K562 (cell line): Measurements from ENCODE around the gene ATL3.

Experiments
- ERF ChIP-seq: fragments of 450-650 bp; formaldehyde crosslinking; IDR thresholded peaks from 2 replicates; pipeline ENCODE4 v1.4.0; 2020; ENCODE audit warnings: mild to moderate bottlenecking, mixed read lengths
- RFX5 ChIP-seq: IDR thresholded peaks from 2 replicates; pipeline ENCODE4 v1.6.1; 2011; ENCODE audit warnings: low read depth, mild to moderate bottlenecking, improper control_type of control experiment, low read length
- SMAD1 ChIP-seq: fragments of 150-350 bp; IDR thresholded peaks from 2 replicates; pipeline ENCODE4 v1.6.1; 2014; ENCODE audit warnings: low read length, low read depth; ENCODE audit not compliant: partially characterized antibody

DNA sequence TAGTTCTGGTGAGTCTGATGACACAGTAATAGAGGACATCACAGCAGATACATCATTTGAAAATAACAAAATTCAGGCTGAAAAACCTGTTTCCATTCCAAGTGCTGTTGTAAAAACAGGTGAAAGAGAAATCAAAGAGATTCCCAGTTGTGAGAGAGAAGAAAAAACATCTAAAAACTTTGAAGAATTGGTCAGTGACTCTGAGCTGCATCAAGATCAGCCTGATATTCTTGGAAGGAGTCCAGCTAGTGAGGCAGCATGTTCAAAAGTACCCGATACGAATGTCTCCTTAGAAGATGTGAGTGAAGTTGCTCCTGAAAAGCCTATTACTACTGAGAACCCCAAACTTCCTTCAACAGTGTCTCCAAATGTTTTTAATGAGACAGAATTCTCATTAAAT, 48.8 kb upstream of the ATL3 start:
- TF ChIP-seq ERF (no peak), SMAD1 (no peak), RFX5 (no peak)
